H9 (cell line): ENCODE measurements around the gene RAB3B. TPM values are rescaled to one million over a fixed set of nuclear protein-coding genes. Genes with fewer than 3 reads are reported as not detected.

Source experiments
- DNase-seq: peaks from one replicate; pipeline ENCODE4 v3.0.0-alpha.2; 2017
- H2AFZ ChIP-seq: one replicate; pipeline ENCODE4 v1.6.1; 2013; ENCODE audit warnings: mild to moderate bottlenecking, low read length, control low read depth, moderate library complexity
- H2AK5ac ChIP-seq: 2 replicates; pipeline ENCODE4 v1.6.1; 2013; ENCODE audit warnings: low read length, control low read depth, mixed read lengths; ENCODE audit not compliant: insufficient read length
- H2BK120ac ChIP-seq: one replicate; pipeline ENCODE4 v1.6.1; 2013; ENCODE audit warnings: low read depth, mild to moderate bottlenecking, low read length, control low read depth, inconsistent platforms; ENCODE audit not compliant: poor library complexity, severe bottlenecking
- H2BK12ac ChIP-seq: 2 replicates; pipeline ENCODE4 v1.6.1; 2013; ENCODE audit warnings: low read length, control low read depth, mixed read lengths, low read depth; ENCODE audit not compliant: insufficient read length
- H2BK15ac ChIP-seq: 2 replicates; pipeline ENCODE4 v1.6.1; 2013; ENCODE audit warnings: low read depth, low read length, control low read depth
- H2BK20ac ChIP-seq: one replicate; pipeline ENCODE4 v1.6.1; 2013; ENCODE audit warnings: low read depth, mild to moderate bottlenecking, low read length, control low read depth, inconsistent platforms; ENCODE audit not compliant: poor library complexity, severe bottlenecking
- H2BK5ac ChIP-seq: 2 replicates; pipeline ENCODE4 v1.6.1; 2013; ENCODE audit warnings: low read length, control low read depth, mixed read lengths; ENCODE audit not compliant: insufficient read length
- H3K14ac ChIP-seq: 2 replicates; pipeline ENCODE4 v1.6.1; 2013; ENCODE audit warnings: low read length, control low read depth; ENCODE audit not compliant: insufficient read depth
- H3K18ac ChIP-seq: 2 replicates; pipeline ENCODE4 v1.6.1; 2013; ENCODE audit warnings: low read depth, mild to moderate bottlenecking, mixed read lengths, low read length, control low read depth; ENCODE audit not compliant: insufficient read length
- H3K23ac ChIP-seq: 2 replicates; pipeline ENCODE4 v1.6.1; 2013; ENCODE audit warnings: low read length, control low read depth, mixed read lengths, low read depth; ENCODE audit not compliant: insufficient read length
- H3K23me2 ChIP-seq: 2 replicates; pipeline ENCODE4 v1.6.1; 2013; ENCODE audit warnings: low read depth, mild to moderate bottlenecking, mixed read lengths, low read length, control low read depth; ENCODE audit not compliant: insufficient read length, poor library complexity, severe bottlenecking
- H3K27ac ChIP-seq: 2 replicates; pipeline ENCODE4 v1.5.1; 2013; ENCODE audit warnings: low read length, control low read depth, mixed read lengths, low read depth; ENCODE audit not compliant: insufficient read length
- H3K27me3 ChIP-seq: 2 replicates; pipeline ENCODE4 v1.6.1; 2013; ENCODE audit warnings: low read length, control low read depth, inconsistent platforms; ENCODE audit not compliant: insufficient read depth
- H3K4ac ChIP-seq: 2 replicates; pipeline ENCODE4 v1.6.1; 2013; ENCODE audit warnings: low read depth, mild to moderate bottlenecking, control low read depth, inconsistent platforms, low read length, moderate library complexity
- H3K4me1 ChIP-seq: 2 replicates; pipeline ENCODE4 v1.6.1; 2013; ENCODE audit warnings: low read length, control low read depth, inconsistent platforms; ENCODE audit not compliant: insufficient read depth
- H3K4me2 ChIP-seq: 2 replicates; pipeline ENCODE4 v1.6.1; 2013; ENCODE audit warnings: low read length, control low read depth, mixed read lengths; ENCODE audit not compliant: insufficient read length, insufficient read depth
- H3K56ac ChIP-seq: 2 replicates; pipeline ENCODE4 v1.6.1; 2013; ENCODE audit warnings: low read depth, mild to moderate bottlenecking, mixed read lengths, low read length, control low read depth; ENCODE audit not compliant: insufficient read length
- H3K79me1 ChIP-seq: 2 replicates; pipeline ENCODE4 v1.6.1; 2013; ENCODE audit warnings: low read depth, mild to moderate bottlenecking, moderate library complexity, low read length, control low read depth, inconsistent platforms; ENCODE audit not compliant: insufficient read depth, poor library complexity, severe bottlenecking
- H3K79me2 ChIP-seq: 2 replicates; pipeline ENCODE4 v1.6.1; 2013; ENCODE audit warnings: low read length, control low read depth, inconsistent platforms; ENCODE audit not compliant: insufficient read depth
- H3K9ac ChIP-seq: 2 replicates; pipeline ENCODE4 v1.6.1; 2013; ENCODE audit warnings: low read length, control low read depth, mixed read lengths; ENCODE audit not compliant: insufficient read length; ENCODE audit errors: extremely low read depth
- H3K9me3 ChIP-seq: one replicate; pipeline ENCODE4 v1.6.1; 2013; ENCODE audit warnings: low read depth, low read length, inconsistent platforms; ENCODE audit not compliant: control insufficient read depth
- H3T11ph ChIP-seq: one replicate; pipeline ENCODE4 v1.6.1; 2013; ENCODE audit warnings: mild to moderate bottlenecking, low read length, control low read depth, inconsistent platforms
- H4K20me1 ChIP-seq: one replicate; pipeline ENCODE4 v1.6.1; 2013; ENCODE audit not compliant: control insufficient read depth, insufficient read length, insufficient read depth
- H4K5ac ChIP-seq: 2 replicates; pipeline ENCODE4 v1.6.1; 2013; ENCODE audit warnings: low read depth, mild to moderate bottlenecking, mixed read lengths, low read length, control low read depth; ENCODE audit not compliant: insufficient read length
- H4K8ac ChIP-seq: replicated peaks from 2 replicates; pipeline ENCODE4 v1.6.1; 2013; ENCODE audit warnings: low read length, control low read depth, mixed read lengths, low read depth; ENCODE audit not compliant: insufficient read length
- H4K91ac ChIP-seq: 2 replicates; pipeline ENCODE4 v1.6.1; 2013; ENCODE audit warnings: low read depth, mild to moderate bottlenecking, moderate library complexity, mixed read lengths, low read length, control low read depth; ENCODE audit not compliant: insufficient read length
- H3K27ac Mint-ChIP-seq, 3 experiments: 2 replicates in 2 of 3; 3 replicates in 1 of 3; pipeline ENCODE4 v1.8.0; 2020 to 2021; ENCODE audit warnings: mixed read lengths in 3 of 3, mild to moderate bottlenecking in 1 of 3, moderate library complexity in 1 of 3
- H3K27me3 Mint-ChIP-seq: 2 replicates; pipeline ENCODE4 v1.8.0; 2021; ENCODE audit warnings: low read depth, mild to moderate bottlenecking, moderate library complexity, mixed read lengths
- H3K36me3 Mint-ChIP-seq, 3 experiments: 2 replicates in 2 of 3; 3 replicates in 1 of 3; pipeline ENCODE4 v1.8.0; 2020 to 2021; ENCODE audit warnings: low read depth in 3 of 3, mixed read lengths in 3 of 3; ENCODE audit not compliant: insufficient read depth in 1 of 3
- H3K4me1 Mint-ChIP-seq, 2 experiments: 2 replicates each; pipeline ENCODE4 v1.8.0; 2020; ENCODE audit warnings: mixed read lengths in 2 of 2
- H3K4me3 Mint-ChIP-seq, 2 experiments: 2 replicates in 1 of 2; 3 replicates in 1 of 2; pipeline ENCODE4 v1.8.0; 2020 to 2021; ENCODE audit warnings: mild to moderate bottlenecking in 2 of 2, mixed read lengths in 2 of 2, moderate library complexity in 1 of 2
- H3K9me3 Mint-ChIP-seq, 2 experiments: 2 replicates in 1 of 2; 3 replicates in 1 of 2; pipeline ENCODE4 v1.8.0; 2020; ENCODE audit warnings: mild to moderate bottlenecking in 2 of 2, mixed read lengths in 2 of 2, moderate library complexity in 1 of 2
- WGBS: extraction: QIAGEN DNeasy Blood & Tissue Kit; methylation state at CpG from one replicate; pipeline ENCODE4 v1.1.7; 2013; ENCODE audit warnings: missing lambda C conversion rate, low lambda C conversion rate, mixed read lengths; ENCODE audit not compliant: insufficient read length; ENCODE audit errors: extremely low coverage; 5-methylcytosine and 5-hydroxymethylcytosine counted together
- total RNA-seq: library from RNA; stranded (reverse); gene quantifications from 2 replicates; pipeline ENCODE4 v1.2.1, GENCODE V29; 2021
- TF ChIP-seq, protein P1 (sequence below): fragments of 200-600 bp; sonication (generic); conservative IDR thresholded peaks from 3 replicates; pipeline ENCODE4 v1.8.0; 2021; ENCODE audit warnings: antibody characterized with exemption, mild to moderate bottlenecking

RAB3B gene
- total RNA-seq, 1 experiment from 2014 or later, result 30.6 TPM

DNA sequence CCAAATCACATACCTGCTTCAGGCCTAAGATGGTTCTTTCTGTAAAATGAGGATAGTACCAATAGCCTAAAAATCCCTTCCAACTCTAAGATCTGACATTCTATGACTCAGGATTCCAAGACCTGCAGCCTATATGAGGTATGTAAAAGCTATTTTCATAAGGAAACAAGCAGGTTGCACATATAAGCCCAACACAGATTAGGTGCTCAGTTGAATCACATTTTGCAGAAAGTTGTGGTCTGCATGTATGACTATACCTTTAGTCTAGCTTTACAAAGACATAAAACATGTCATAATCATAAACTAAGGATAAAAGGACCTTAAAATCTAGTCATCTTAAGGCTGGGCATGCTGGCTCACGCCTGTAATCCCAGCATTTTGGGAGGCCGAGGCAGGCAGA lies 35.8 kb upstream of the RAB3B start:
- H2BK20ac ChIP-seq, result no peak overlapping the region
- no peak overlapping the region for H2BK15ac ChIP-seq
- peaks cover 3% of the 10 kb centered on the region in 2 experiments for H3K4me1 Mint-ChIP-seq
- no peak overlapping the region for H3K4ac ChIP-seq
- no peak for DNase-seq
- no peak overlapping the region for H3K4me2 ChIP-seq
- H3K9me3 Mint-ChIP-seq, result no peaks in the 10 kb centered on the region
- no peaks in the 10 kb centered on the region for H3K23me2 ChIP-seq
- H2BK5ac ChIP-seq, result no peak overlapping the region
- no peaks in the 10 kb centered on the region for H3K4me1 ChIP-seq
- TF ChIP-seq, protein P1, sequence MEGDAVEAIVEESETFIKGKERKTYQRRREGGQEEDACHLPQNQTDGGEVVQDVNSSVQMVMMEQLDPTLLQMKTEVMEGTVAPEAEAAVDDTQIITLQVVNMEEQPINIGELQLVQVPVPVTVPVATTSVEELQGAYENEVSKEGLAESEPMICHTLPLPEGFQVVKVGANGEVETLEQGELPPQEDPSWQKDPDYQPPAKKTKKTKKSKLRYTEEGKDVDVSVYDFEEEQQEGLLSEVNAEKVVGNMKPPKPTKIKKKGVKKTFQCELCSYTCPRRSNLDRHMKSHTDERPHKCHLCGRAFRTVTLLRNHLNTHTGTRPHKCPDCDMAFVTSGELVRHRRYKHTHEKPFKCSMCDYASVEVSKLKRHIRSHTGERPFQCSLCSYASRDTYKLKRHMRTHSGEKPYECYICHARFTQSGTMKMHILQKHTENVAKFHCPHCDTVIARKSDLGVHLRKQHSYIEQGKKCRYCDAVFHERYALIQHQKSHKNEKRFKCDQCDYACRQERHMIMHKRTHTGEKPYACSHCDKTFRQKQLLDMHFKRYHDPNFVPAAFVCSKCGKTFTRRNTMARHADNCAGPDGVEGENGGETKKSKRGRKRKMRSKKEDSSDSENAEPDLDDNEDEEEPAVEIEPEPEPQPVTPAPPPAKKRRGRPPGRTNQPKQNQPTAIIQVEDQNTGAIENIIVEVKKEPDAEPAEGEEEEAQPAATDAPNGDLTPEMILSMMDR, result no peak
- no peak overlapping the region for H3K27ac ChIP-seq
- H3K4me3 Mint-ChIP-seq, result no peak overlapping the region
- no peak overlapping the region for H2BK120ac ChIP-seq
- peaks cover 19 to 58% (median 50%) of the 10 kb centered on the region in 3 experiments; a peak in 6 of 7 replicates for H3K36me3 Mint-ChIP-seq
- H4K91ac ChIP-seq, result no peak overlapping the region
- no peaks in the 10 kb centered on the region for H4K20me1 ChIP-seq
- H3K79me2 ChIP-seq, result no peaks in the 10 kb centered on the region
- no peak overlapping the region for H3K56ac ChIP-seq
- no peak overlapping the region for H3K18ac ChIP-seq
- no peak overlapping the region for H4K5ac ChIP-seq
- H3K27me3 ChIP-seq, result no peaks in the 10 kb centered on the region
- no peak overlapping the region for H2AFZ ChIP-seq
- H3T11ph ChIP-seq, result no peak overlapping the region
- H3K14ac ChIP-seq, result no peak overlapping the region
- no peak overlapping the region for H3K27ac Mint-ChIP-seq
- H4K8ac ChIP-seq, result no peak overlapping the region
- H2BK12ac ChIP-seq, result no peak overlapping the region
- H3K9me3 ChIP-seq, result no peaks in the 10 kb centered on the region
- no peaks in the 10 kb centered on the region for H3K79me1 ChIP-seq
- no peaks in the 10 kb centered on the region for H3K27me3 Mint-ChIP-seq
- H3K9ac ChIP-seq, result no peak overlapping the region
- H2AK5ac ChIP-seq, result no peak overlapping the region
- no peak overlapping the region for H3K23ac ChIP-seq
- WGBS, result no CpG with 5 or more reads among the region's 2 CpGs
